HEK293T (cell line): ENCODE measurements around the gene GORASP1.

ENCODE experiments used
- CTCF ChIA-PET: fragments of 350-600 bp; formaldehyde crosslinking; extraction: SDS; loops from one replicate; lab custom pipeline; 2021; ENCODE audit warnings: antibody characterized with exemption, inconsistent platforms; lab: Yijun Ruan, JAX
- POLR2A ChIA-PET: fragments of 350-600 bp; formaldehyde crosslinking; extraction: SDS; loops from one replicate; lab custom pipeline; 2020; ENCODE audit warnings: antibody characterized with exemption, inconsistent platforms; lab: Yijun Ruan, JAX
- DNase-seq: peaks from one replicate; pipeline ENCODE4 v3.0.0; 2012; ENCODE audit warnings: mixed read lengths; ENCODE audit errors: extremely low spot score
- ARNT ChIP-seq: fragments of 450-650 bp; IDR thresholded peaks from 2 replicates; pipeline ENCODE4 v1.6.1; 2017; ENCODE audit warnings: mild to moderate bottlenecking
- BHLHE40 ChIP-seq: fragments of 450-650 bp; IDR thresholded peaks from 2 replicates; pipeline ENCODE4 v1.6.1; 2016; ENCODE audit warnings: mild to moderate bottlenecking, moderate library complexity, borderline replicate concordance
- CTBP1 ChIP-seq: fragments of 450-650 bp; IDR thresholded peaks from 2 replicates; pipeline ENCODE4 v1.6.1; 2016; ENCODE audit warnings: borderline replicate concordance
- ELF4 ChIP-seq: fragments of 450-650 bp; IDR thresholded peaks from 2 replicates; pipeline ENCODE4 v1.6.1; 2017; ENCODE audit warnings: antibody characterized with exemption
- FOXA1 ChIP-seq: fragments of 450-650 bp; IDR thresholded peaks from 2 replicates; pipeline ENCODE4 v1.6.1; 2016; ENCODE audit warnings: mild to moderate bottlenecking
- FOXK2 ChIP-seq: fragments of 450-650 bp; IDR thresholded peaks from 2 replicates; pipeline ENCODE4 v1.6.1; 2016; ENCODE audit warnings: mild to moderate bottlenecking
- FOXM1 ChIP-seq: fragments of 450-650 bp; IDR thresholded peaks from 2 replicates; pipeline ENCODE4 v1.6.1; 2017; ENCODE audit warnings: mild to moderate bottlenecking, borderline replicate concordance
- HDGF ChIP-seq: fragments of 450-650 bp; IDR thresholded peaks from 2 replicates; pipeline ENCODE4 v1.6.1; 2017; ENCODE audit warnings: antibody characterized with exemption, borderline replicate concordance
- L3MBTL2 ChIP-seq: fragments of 450-650 bp; conservative IDR thresholded peaks from 2 replicates; pipeline ENCODE4 v1.6.1; 2016; ENCODE audit warnings: mild to moderate bottlenecking
- LEF1 ChIP-seq: fragments of 450-650 bp; IDR thresholded peaks from 2 replicates; pipeline ENCODE4 v1.6.1; 2017; ENCODE audit warnings: mild to moderate bottlenecking, borderline replicate concordance
- NFRKB ChIP-seq: fragments of 450-650 bp; IDR thresholded peaks from 2 replicates; pipeline ENCODE4 v1.6.1; 2016; ENCODE audit warnings: mild to moderate bottlenecking, moderate library complexity
- SP1 ChIP-seq: fragments of 450-650 bp; IDR thresholded peaks from 2 replicates; pipeline ENCODE4 v1.6.1; 2017
- SUZ12 ChIP-seq: fragments of 450-650 bp; IDR thresholded peaks from 2 replicates; pipeline ENCODE4 v1.6.1; 2016; ENCODE audit warnings: mild to moderate bottlenecking
- TARDBP ChIP-seq: fragments of 450-650 bp; IDR thresholded peaks from 2 replicates; pipeline ENCODE4 v1.6.1; 2016
- ZNF384 ChIP-seq: fragments of 450-650 bp; IDR thresholded peaks from 2 replicates; pipeline ENCODE4 v1.6.1; 2016
- TF ChIP-seq, protein P1 (sequence below): fragments of 450-650 bp; IDR thresholded peaks from 2 replicates; pipeline ENCODE4 v1.6.1; 2016

The GORASP1 gene

DNA sequence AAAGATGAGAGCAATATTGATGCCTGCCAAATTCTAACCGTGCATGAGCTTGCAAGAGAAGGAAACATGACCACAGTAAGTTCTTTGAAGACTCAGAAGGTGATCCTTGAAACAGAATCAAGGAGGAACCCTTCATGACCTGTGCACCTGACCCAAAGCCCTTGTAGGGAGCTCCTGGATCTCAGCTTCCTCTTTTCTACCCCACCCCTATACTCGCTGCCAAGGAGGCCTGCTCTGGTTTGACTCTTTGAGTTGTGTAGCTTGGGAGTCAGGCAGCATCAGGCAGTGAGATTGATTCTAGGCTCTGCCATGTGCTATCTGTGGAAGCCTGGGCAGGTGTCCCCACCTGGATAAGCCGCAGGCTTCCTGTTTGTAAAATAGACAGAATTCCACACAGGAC lies 10.7 kb upstream of the GORASP1 start:
- DNase-seq, result no peak
- TF ChIP-seq ZNF384 (no peak), BHLHE40 (no peak), CTBP1 (no peak), SUZ12 (no peak), NFRKB (no peak), LEF1 (no peak), FOXM1 (no peak), FOXA1 (no peak), TARDBP (no peak), HDGF (no peak), L3MBTL2 (no peak), SP1 (no peak), FOXK2 (no peak), ELF4 (no peak), ARNT (no peak)
- TF ChIP-seq, protein P1, sequence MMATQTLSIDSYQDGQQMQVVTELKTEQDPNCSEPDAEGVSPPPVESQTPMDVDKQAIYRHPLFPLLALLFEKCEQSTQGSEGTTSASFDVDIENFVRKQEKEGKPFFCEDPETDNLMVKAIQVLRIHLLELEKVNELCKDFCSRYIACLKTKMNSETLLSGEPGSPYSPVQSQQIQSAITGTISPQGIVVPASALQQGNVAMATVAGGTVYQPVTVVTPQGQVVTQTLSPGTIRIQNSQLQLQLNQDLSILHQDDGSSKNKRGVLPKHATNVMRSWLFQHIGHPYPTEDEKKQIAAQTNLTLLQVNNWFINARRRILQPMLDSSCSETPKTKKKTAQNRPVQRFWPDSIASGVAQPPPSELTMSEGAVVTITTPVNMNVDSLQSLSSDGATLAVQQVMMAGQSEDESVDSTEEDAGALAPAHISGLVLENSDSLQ, result no peak
- ChIA-PET POLR2A (interaction anchor here (1.4 kb wide), 1 partner anchor 26 kb away, joined by 4 read pairs; no protein-coding TSS in a partner anchor), CTCF (interaction anchor here (2.1 to 2.6 kb wide), 2 partner anchors 170 to 174 kb away, joined by 6 to 8 read pairs; no protein-coding TSS in a partner anchor)

DNA sequence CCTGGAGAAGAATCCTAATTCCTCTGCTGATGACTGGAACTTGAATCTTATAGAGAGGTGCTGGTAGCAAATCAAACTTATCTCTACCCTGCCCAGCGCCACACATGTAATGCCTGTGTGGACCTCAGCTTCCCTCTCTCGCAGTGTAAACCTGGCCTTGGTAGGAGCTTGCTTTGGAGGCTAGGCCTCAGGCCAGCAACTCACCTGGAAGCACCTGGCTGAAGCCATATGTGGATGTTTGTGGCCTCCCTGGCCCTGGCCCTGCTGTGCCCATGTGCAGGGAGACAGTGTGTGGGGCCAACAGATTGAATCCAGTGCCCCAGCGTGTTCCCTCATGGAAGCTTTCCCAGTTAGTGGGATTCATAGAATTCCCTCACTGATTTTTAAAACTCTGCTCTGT lies 8.4 kb upstream of the GORASP1 start:
- ChIA-PET CTCF (interaction anchor here (1.3 kb wide), 1 partner anchor 11 kb away, joined by 4 read pairs; no protein-coding TSS in a partner anchor), POLR2A (no interaction called here)
- no peak for DNase-seq
- no peak for TF ChIP-seq ARNT
- TF ChIP-seq ELF4, result no peak
- no peak for TF ChIP-seq LEF1
- no peak for TF ChIP-seq TARDBP
- TF ChIP-seq, protein P1, result no peak
- TF ChIP-seq FOXM1, result no peak
- TF ChIP-seq FOXK2, result no peak
- TF ChIP-seq NFRKB, result no peak
- TF ChIP-seq SP1, result no peak

DNA sequence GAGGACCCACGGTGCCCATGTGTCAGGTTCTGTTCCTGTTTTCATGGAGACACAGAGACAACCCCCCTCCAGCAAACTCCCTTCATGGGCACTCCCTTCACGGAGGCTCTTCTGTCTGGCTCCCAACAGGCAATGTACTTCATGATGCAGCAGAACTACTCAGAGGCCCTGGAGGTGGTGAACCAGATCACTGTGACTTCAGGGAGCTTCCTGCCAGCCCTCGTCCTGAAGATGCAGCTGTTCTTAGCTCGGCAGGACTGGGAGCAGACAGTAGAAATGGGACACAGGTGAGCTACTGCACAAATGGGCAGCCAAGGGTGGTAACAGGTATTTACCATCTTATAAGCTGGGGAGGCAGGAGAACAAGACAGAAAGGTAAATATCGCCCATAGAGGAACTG lies 7.0 kb upstream of the GORASP1 start:
- no peak for DNase-seq
- CTCF ChIA-PET, result no interaction called here
- POLR2A ChIA-PET, result no interaction called here
- TF ChIP-seq FOXA1, result no peak
- no peak for TF ChIP-seq ZNF384
- no peak for TF ChIP-seq FOXM1
- no peak for TF ChIP-seq HDGF
- TF ChIP-seq SP1, result no peak
- TF ChIP-seq LEF1, result no peak

DNA sequence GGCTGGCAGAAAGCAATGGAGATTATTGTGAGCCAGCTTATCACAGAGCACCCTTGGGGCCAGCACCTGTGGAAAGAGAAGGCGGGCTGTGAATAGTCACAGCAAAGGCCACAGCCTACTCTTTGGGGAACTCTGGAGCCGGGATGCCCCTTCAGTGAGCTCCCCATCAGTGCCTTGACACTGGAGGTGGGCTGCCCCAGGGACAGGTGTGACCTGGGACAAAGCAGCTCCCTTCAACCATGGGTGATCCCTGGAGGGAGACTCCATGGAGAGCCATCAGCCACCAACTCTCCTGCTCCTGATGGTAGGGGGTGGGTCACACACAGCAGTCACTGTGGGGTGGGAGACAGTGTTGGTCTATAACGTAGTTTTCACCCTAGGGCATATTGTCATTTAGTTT lies 5.9 kb upstream of the GORASP1 start:
- CTCF ChIA-PET, result no interaction called here
- DNase-seq, result no peak
- POLR2A ChIA-PET, result no interaction called here
- TF ChIP-seq SP1, result no peak

DNA sequence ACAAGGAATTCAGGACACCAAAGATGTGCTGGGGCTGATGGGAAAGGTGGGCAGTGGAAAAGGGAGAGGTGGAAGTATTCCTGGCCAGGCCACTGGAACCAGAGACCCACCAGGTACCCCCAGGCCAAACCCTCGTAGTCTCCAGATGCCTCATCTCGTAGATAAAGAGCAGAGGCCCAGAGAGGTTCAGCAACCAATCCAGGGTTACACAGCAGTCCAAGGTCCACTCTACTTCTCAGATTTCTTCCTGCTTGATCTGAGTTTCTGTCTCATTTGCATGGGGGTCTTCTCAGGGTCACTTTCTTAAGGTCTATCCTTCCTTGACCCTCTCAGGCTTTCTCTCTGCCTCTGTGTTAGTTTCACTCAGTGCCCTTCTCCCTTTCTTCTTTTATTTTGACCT lies 5.1 kb upstream of the GORASP1 start:
- TF ChIP-seq SUZ12 (no peak), CTBP1 (no peak), ARNT (no peak), ZNF384 (no peak), HDGF (no peak), L3MBTL2 (no peak), LEF1 (no peak), NFRKB (no peak), ELF4 (no peak), FOXA1 (no peak), FOXM1 (no peak), TARDBP (no peak), FOXK2 (no peak), BHLHE40 (no peak), SP1 (no peak)
- TF ChIP-seq, protein P1, result no peak
- ChIA-PET CTCF (no interaction called here), POLR2A (no interaction called here)
- DNase-seq, result no peak

DNA sequence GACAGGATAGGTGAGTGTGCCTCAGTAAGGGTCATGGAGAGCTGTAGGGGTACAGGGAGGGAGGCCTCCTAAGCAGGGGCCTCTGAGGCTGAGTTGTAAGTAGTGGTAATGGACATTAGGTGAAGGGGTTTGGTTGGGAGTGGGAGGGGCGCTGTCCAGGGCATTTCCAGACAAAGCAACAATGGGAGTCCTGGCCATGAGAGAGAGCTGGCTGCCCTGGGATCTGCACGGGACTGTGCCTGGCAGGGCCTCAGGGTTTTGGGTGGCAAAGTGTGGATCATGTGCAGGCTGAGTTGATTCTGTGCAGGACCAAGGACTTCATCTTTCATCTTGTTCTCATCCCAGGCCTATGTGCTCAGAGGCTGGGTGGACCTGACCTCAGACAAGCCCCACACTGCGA lies 4.7 kb upstream of the GORASP1 start:
- no peak for TF ChIP-seq FOXM1
- no peak for DNase-seq
- ChIA-PET CTCF (no interaction called here), POLR2A (no interaction called here)

DNA sequence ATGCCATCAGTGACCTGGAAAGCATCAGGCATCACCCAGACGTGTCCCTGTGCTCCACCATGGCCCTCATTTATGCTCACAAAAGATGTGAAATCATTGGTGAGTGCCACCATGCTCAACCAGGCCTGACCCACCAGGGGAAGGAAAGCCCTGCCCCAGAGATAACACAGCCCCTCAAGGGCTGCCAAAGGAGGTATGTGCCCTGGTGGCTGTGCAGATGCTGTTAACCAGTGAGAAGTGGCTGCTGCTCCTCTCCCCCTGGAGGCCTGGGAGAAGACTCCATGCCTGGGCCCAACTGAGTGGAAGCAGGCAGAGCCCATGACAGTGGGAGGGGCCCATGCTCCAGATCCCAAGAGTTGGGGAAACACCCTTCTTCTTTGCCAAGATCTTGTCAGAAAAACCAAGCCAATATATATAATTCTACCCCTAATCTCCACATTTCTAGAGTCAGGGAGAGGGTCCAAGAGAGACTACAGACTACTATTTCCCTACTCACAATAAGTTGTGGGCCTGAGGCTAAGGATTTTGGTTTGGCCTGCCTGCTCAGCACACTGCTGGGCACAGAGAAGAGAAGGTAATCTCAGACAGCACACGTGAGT lies 2.7 kb upstream of the GORASP1 start:
- ChIA-PET CTCF (no interaction called here), POLR2A (no interaction called here)
- TF ChIP-seq ZNF384 (no peak), L3MBTL2 (no peak), SUZ12 (no peak), TARDBP (no peak), BHLHE40 (no peak), SP1 (no peak), ELF4 (no peak), FOXK2 (no peak), LEF1 (no peak), CTBP1 (no peak), FOXM1 (no peak), ARNT (no peak), NFRKB (no peak), HDGF (no peak)
- TF ChIP-seq, protein P1, result no peak
- peak; percentile 34 for DNase-seq
